Heart left ventricle (tissue), 16 donors: ENCODE data around the gene CCL19. TPM values are rescaled to one million over a fixed set of nuclear protein-coding genes. Genes with fewer than 3 reads are reported as not detected.
A peak's percentile ranks its signal among the peaks of the same experiment; 100 is the strongest.

ENCODE experiments used
- ATAC-seq, 4 donors: fragments of 200-7000 bp; cut with Tn5 transposase; one replicate each; pipeline ENCODE4 v1.9.1; 2020 to 2022; ENCODE audit warnings: moderate library complexity in 4 of 4, mild to moderate bottlenecking in 3 of 4, moderate number of reproducible peaks in 1 of 4
- DNase-seq, 5 donors: peaks; one replicate each; pipeline ENCODE4 v3.0.0-alpha.2; 2020
- H3K27ac ChIP-seq, 12 donors: fragments of 200-600 bp; sonication (generic) in 4 of 12; one replicate each; pipeline versions ENCODE4 v1.5.0 to v1.8.0; 2016 to 2022; ENCODE audit warnings: mild to moderate bottlenecking in 2 of 12
- H3K27me3 ChIP-seq, 9 donors: fragments of 200-600 bp; sonication (generic) in 2 of 9; one replicate each; pipeline versions ENCODE4 v1.5.1 to v1.8.0; 2016 to 2022; ENCODE audit warnings: mild to moderate bottlenecking in 3 of 9
- H3K36me3 ChIP-seq, 9 donors: fragments of 200-600 bp; sonication (generic) in 2 of 9; one replicate each; pipeline versions ENCODE4 v1.5.0 to v1.8.0; 2018 to 2022; ENCODE audit warnings: mild to moderate bottlenecking in 2 of 9
- H3K4me1 ChIP-seq, 12 donors: fragments of 200-600 bp; sonication (generic) in 4 of 12; one replicate each; pipeline versions ENCODE4 v1.5.0 to v1.8.0; 2016 to 2022; ENCODE audit warnings: mild to moderate bottlenecking in 3 of 12
- H3K4me3 ChIP-seq, 12 donors: fragments of 200-600 bp; sonication (generic) in 4 of 12; one replicate each; pipeline versions ENCODE4 v1.5.0 to v1.8.0; 2017 to 2022; ENCODE audit warnings: mild to moderate bottlenecking in 9 of 12, moderate library complexity in 4 of 12
- H3K9me3 ChIP-seq, 12 donors: fragments of 200-600 bp; sonication (generic) in 4 of 12; one replicate each; pipeline versions ENCODE4 v1.5.0 to v1.8.0; 2016 to 2022; ENCODE audit warnings: mild to moderate bottlenecking in 1 of 12
- CTCF ChIP-seq, 12 donors: fragments of 200-600 bp; sonication (generic) in 4 of 12; IDR thresholded peaks; one replicate each; pipeline versions ENCODE4 v1.5.0 to v1.8.0; 2018 to 2022; ENCODE audit warnings: antibody characterized with exemption in 12 of 12, mild to moderate bottlenecking in 5 of 12
- POLR2A ChIP-seq, 2 donors: fragments of 450-650 bp; IDR thresholded peaks; one replicate each; pipeline ENCODE4 v1.6.1; 2017; ENCODE audit warnings: antibody characterized with exemption in 2 of 2, mild to moderate bottlenecking in 2 of 2, moderate library complexity in 2 of 2
- WGBS, 4 donors: extraction: QIAGEN DNeasy Blood & Tissue Kit in 2 of 4; methylation state at CpG; one replicate each; pipeline versions ENCODE4 v1.1.5 to v1.1.7; 2013 to 2018; 5-methylcytosine and 5-hydroxymethylcytosine counted together
- intact Hi-C, 10 donors: fragments of 100-400 bp; cut with DNase I; formaldehyde crosslinking; loops; one replicate each; pipeline versions ENCODE4 v1.11.1 to v1.14.2; 2022
- polyA plus RNA-seq, 2 donors: library from polyadenylated mRNA; stranded (reverse); fragments of 200-250 nt; gene quantifications; one replicate each; pipeline ENCODE4 v1.2.3, GENCODE V29; 2013
- total RNA-seq, 9 donors: library from RNA; depleted of rRNA in 2 of 9; stranded (reverse); fragments of >200 nt in 2 of 9; fragmentation: NEBNext Ultra II Directional in 3 of 9; extraction: Animal tissue kit (Norgen Biotek cat#: 25700) in 3 of 9; gene quantifications; one replicate each; pipeline versions ENCODE4 v1.1.0 to v1.2.4, GENCODE V29; 2016 to 2023
- donor health status: ischemic (EF 13 %, LVEDD 7.1; RV severe dilation, severe dysfunction).
- donor health status: healthy with polysubstance abuse.
- donor health status: DM: no; HTN: yes; CAD: no.
- donor health status: DM: no; HTN: no; CAD: no.
- donor health status: ischemic (EF 25% LVEDD 6.9; RV normal size, moderate dysfunction).
- donor health status: ischemic (EF 25% LVEDD 5.7; RV mildly dilated, moderate dysfunction).
- donor health status: healthy.
- donor health status: DM: yes; HTN: yes; CAD: no.
- donor health status: ischemic (EF 35%, LVEDD 5.7; RV mildly dilated, moderate dysfunction).
- donor health status: nonischemic (EF 11% LVEDD 7.7; RV severe dilation, severe dysfunction).
- donor health status: DM: yes; HTN: yes; CAD: no.
- donor health status: PGD.
- donor health status: ischemic (EF 29% LVEDD 5.4; RV normal size, mild dysfunction).
- donor health status: nonischemic (EF 23%, LVEDD 6.1; RV moderate dilation, normal function).

Gene CCL19
- total and polyA plus RNA-seq, 11 donors = 0.46 to 25.7 (median 1.3) TPM; not detected in 5

GRCh38 chr9:34653151-34654072 lies 37.7 kb downstream of the CCL19 start:
- Histone ChIP-seq H3K27ac (peak overlapping the region; percentile 43 to 95 (median 86)), H3K36me3 (peaks cover 0 to 31% (median 21%) of the 10 kb centered on the region in 9 donors), H3K27me3 (no peaks in the 10 kb centered on the region), H3K4me1 (peaks cover 7 to 67% (median 45%) of the 10 kb centered on the region in 12 donors), H3K4me3 (peak overlapping the region in 10 of 12 donors; percentile 35 to 65 (median 58)), H3K9me3 (no peaks in the 10 kb centered on the region)
- peak in 1 of 5 donors; percentile 40 for DNase-seq
- WGBS, 4 donors = 26 to 49% (median 30%) methylated on average over 10 to 11 of the region's 11 CpGs
- intact Hi-C loops = loop anchor here in 1 of 10 donors (5.0 kb wide), 1 partner anchor 49 kb away; no protein-coding TSS in a partner anchor
- peak in 3 of 4 donors; percentile 2 to 3 (median 2) for ATAC-seq
- TF ChIP-seq POLR2A (IDR thresholded peaks at IDR 0.05) = no peak
- no peak for TF ChIP-seq CTCF (IDR thresholded peaks at IDR 0.05)

- no peak for ATAC-seq
- Histone ChIP-seq H3K27me3 (no peaks in the 10 kb centered on the region), H3K27ac (peak overlapping the region; percentile 36 to 95 (median 86)), H3K4me1 (peaks cover 7 to 75% (median 53%) of the 10 kb centered on the region in 12 donors), H3K4me3 (peak overlapping the region; percentile 35 to 65 (median 54)), H3K9me3 (no peaks in the 10 kb centered on the region), H3K36me3 (peaks cover 0 to 29% (median 24%) of the 10 kb centered on the region in 9 donors)
- intact Hi-C loops = loop anchor here in 1 of 10 donors (5.0 kb wide), 1 partner anchor 50 kb away; no protein-coding TSS in a partner anchor
- no peak for DNase-seq
- WGBS, 4 donors = 10 to 17% (median 11%) methylated on average over 5 of the region's 5 CpGs
- TF ChIP-seq CTCF (IDR thresholded peaks at IDR 0.05) (no peak), POLR2A (IDR thresholded peaks at IDR 0.05) (no peak)
Measured at GRCh38 chr9:34652602-34653000, 38.5 kb downstream of the CCL19 start.

GRCh38 chr9:34651876-34652601 lies 39.0 kb downstream of the CCL19 start, which contains the start of gene IL11RA:
Gene IL11RA, plus strand, starts transcription at chr9:34652185. Its CDS starts 3,033 bp downstream, at chr9:34655218.
- DNase-seq = peak; percentile 91 to 95 (median 94)
- peaks cover 7 to 81% (median 59%) of the 10 kb centered on the region in 12 donors for H3K4me1 ChIP-seq
- H3K27ac ChIP-seq = peak within 1 kb of the TSS; percentile 74 to 95 (median 86)
- intact Hi-C loops = loop anchor here in 1 of 10 donors (5.0 kb wide), 1 partner anchor 50 kb away; no protein-coding TSS in a partner anchor
- peak in 2 of 12 donors; percentile 12 to 18 for TF ChIP-seq CTCF (IDR thresholded peaks at IDR 0.05)
- TF ChIP-seq POLR2A (IDR thresholded peaks at IDR 0.05) = peak in 1 of 2 donors; percentile 73
- WGBS, 4 donors = 0 to 10% (median 2%) methylated on average over 16 to 24 of the region's 24 CpGs
- no peaks in the 10 kb centered on the region for H3K27me3 ChIP-seq
- no peaks in the 10 kb centered on the region for H3K9me3 ChIP-seq
- peak within 1 kb of the TSS; percentile 35 to 65 (median 54) for H3K4me3 ChIP-seq
- peaks cover 0 to 29% (median 23%) of the 10 kb centered on the region in 9 donors for H3K36me3 ChIP-seq
- peak; percentile 74 to 86 (median 82) for ATAC-seq
